ENCODE results near the gene MDFI.

- TF ChIP-seq CTCF (IDR thresholded peaks at IDR 0.05; ENCODE audit: insufficient read depth, low read length) (no peak), SPI1 (IDR thresholded peaks at IDR 0.05; ENCODE audit: borderline replicate concordance, low read depth) (no peak)
Observed at GRCh38 chr6:41643899-41644269, 5.6 kb downstream of the MDFI start.

Data from HL-60 (cell line).